SU-DHL-6 (cell line): ENCODE results near the gene METRN.

Experiments used
- EZH2phosphoT487 ChIP-seq: fragments of 200-600 bp; sonication (generic), shearing (Covaris generic); conservative IDR thresholded peaks from 2 replicates; pipeline ENCODE4 v1.6.1; 2018; ENCODE audit warnings: mild to moderate bottlenecking, antibody characterized with exemption, low read length, moderate library complexity, mixed read lengths
- TF ChIP-seq, protein P1 (sequence below): fragments of 200-600 bp; sonication (generic); IDR thresholded peaks from one replicate; pipeline ENCODE4 v1.5.1; 2017; ENCODE audit warnings: antibody characterized with exemption, mild to moderate bottlenecking, low read length, moderate library complexity; ENCODE audit not compliant: insufficient read depth, poor library complexity, severe bottlenecking

DNA sequence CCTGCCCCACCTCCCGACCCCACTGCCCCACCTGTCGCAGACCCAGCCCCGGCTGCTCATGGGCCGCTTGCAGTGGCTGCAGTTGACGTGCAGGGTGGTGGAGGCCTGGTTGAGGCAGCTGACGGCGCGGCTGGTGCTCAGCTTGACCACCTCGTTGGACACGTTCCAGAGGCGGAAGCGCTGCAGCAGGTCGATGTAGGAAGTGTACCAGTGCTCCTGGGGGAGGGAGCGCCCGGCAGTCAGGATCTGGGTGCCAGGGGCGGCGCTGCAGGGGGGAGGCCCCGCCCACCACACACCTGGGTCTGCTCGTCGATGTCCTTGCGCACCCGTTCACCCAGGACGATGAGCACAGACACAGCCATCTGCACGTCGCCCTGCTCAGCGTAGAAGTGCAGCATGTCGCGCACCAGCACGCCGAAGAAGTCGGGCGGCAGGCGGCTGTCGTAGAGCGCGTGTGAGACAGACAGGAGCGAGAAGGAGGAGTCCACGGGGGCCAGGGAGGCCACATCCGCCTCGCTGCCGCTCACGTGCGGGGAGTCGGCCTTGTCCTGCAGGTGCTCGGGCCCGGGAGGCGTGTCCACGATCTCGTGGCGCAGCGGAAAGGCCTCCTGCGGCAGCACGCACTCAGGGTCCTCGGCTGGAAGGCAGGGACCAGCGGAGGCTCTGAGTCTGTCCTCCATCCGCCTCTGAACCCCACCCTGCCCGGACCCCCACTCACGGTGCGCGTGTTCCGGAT is 29.8 kb upstream of the METRN start:
- TF ChIP-seq, protein P1, sequence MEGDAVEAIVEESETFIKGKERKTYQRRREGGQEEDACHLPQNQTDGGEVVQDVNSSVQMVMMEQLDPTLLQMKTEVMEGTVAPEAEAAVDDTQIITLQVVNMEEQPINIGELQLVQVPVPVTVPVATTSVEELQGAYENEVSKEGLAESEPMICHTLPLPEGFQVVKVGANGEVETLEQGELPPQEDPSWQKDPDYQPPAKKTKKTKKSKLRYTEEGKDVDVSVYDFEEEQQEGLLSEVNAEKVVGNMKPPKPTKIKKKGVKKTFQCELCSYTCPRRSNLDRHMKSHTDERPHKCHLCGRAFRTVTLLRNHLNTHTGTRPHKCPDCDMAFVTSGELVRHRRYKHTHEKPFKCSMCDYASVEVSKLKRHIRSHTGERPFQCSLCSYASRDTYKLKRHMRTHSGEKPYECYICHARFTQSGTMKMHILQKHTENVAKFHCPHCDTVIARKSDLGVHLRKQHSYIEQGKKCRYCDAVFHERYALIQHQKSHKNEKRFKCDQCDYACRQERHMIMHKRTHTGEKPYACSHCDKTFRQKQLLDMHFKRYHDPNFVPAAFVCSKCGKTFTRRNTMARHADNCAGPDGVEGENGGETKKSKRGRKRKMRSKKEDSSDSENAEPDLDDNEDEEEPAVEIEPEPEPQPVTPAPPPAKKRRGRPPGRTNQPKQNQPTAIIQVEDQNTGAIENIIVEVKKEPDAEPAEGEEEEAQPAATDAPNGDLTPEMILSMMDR, result no peak
- no peak for TF ChIP-seq EZH2phosphoT487
